Measurements from ENCODE around the gene ZNF141.

GRCh38 chr4:336893-337142 is 796 bp upstream of the ZNF141 start:
- TF ChIP-seq CTCF (conservative IDR thresholded peaks at IDR 0.05; ENCODE audit: low read length) (no peak), EZH2phosphoT487 (IDR thresholded peaks at IDR 0.05; ENCODE audit: borderline replicate concordance) (no peak)

Measured in Loucy (cell line).